HG03575 (cell line): ENCODE data around the gene MRGPRG.

ENCODE experiments used
- ATAC-seq: cut with Tn5 transposase; IDR thresholded peaks from one replicate; pipeline ENCODE4 v1.9.1; 2021; ENCODE audit not compliant: unreplicated experiment, insufficient number of reproducible peaks, low FRiP score; ENCODE audit errors: extremely low read depth

MRGPRG gene

GRCh38 chr11:3213659-3214419, 4.8 kb downstream of the MRGPRG start:
- no peak for ATAC-seq

GRCh38 chr11:3208272-3208671, 10.3 kb downstream of the MRGPRG start:
- ATAC-seq = no peak

GRCh38 chr11:3207526-3208189, 11.0 kb downstream of the MRGPRG start:
- no peak for ATAC-seq

- no peak for ATAC-seq
Observed at GRCh38 chr11:3206922-3207204, 11.8 kb downstream of the MRGPRG start.

GRCh38 chr11:3206156-3206921, 12.3 kb downstream of the MRGPRG start:
- ATAC-seq = no peak

- no peak for ATAC-seq
Observed at GRCh38 chr11:3205261-3206155, 13.1 kb downstream of the MRGPRG start.

- ATAC-seq = no peak
Observed at GRCh38 chr11:3204141-3205015, 14.2 kb downstream of the MRGPRG start.

- ATAC-seq = no peak
Observed at GRCh38 chr11:3203221-3204043, 15.2 kb downstream of the MRGPRG start.

- ATAC-seq = no peak
Observed at GRCh38 chr11:3202759-3203158, 15.9 kb downstream of the MRGPRG start.

GRCh38 chr11:3202305-3202704, 16.3 kb downstream of the MRGPRG start:
- no peak for ATAC-seq

- no peak for ATAC-seq
Observed at GRCh38 chr11:3201677-3202181, 16.9 kb downstream of the MRGPRG start.

- ATAC-seq = no peak
Observed at GRCh38 chr11:3201112-3201581, 17.5 kb downstream of the MRGPRG start.

GRCh38 chr11:3200388-3201111, 18.1 kb downstream of the MRGPRG start:
- ATAC-seq = no peak

GRCh38 chr11:3199537-3200295, 18.9 kb downstream of the MRGPRG start:
- ATAC-seq = no peak

GRCh38 chr11:3198815-3199214, 19.8 kb downstream of the MRGPRG start:
- ATAC-seq = no peak
